ENCODE measurements around the gene IGFLR1. TPM values are rescaled to one million over a fixed set of nuclear protein-coding genes. Genes with fewer than 3 reads are reported as not detected.
"Not testable (repeated sequence)": the region's sequence is repeated elsewhere in the genome, so short reads cannot be mapped to it uniquely, and the experiment has no call there.

IGFLR1 gene
- total and polyA plus RNA-seq, 8 donors, result 3.6 to 36.8 (median 9.4) TPM

DNA sequence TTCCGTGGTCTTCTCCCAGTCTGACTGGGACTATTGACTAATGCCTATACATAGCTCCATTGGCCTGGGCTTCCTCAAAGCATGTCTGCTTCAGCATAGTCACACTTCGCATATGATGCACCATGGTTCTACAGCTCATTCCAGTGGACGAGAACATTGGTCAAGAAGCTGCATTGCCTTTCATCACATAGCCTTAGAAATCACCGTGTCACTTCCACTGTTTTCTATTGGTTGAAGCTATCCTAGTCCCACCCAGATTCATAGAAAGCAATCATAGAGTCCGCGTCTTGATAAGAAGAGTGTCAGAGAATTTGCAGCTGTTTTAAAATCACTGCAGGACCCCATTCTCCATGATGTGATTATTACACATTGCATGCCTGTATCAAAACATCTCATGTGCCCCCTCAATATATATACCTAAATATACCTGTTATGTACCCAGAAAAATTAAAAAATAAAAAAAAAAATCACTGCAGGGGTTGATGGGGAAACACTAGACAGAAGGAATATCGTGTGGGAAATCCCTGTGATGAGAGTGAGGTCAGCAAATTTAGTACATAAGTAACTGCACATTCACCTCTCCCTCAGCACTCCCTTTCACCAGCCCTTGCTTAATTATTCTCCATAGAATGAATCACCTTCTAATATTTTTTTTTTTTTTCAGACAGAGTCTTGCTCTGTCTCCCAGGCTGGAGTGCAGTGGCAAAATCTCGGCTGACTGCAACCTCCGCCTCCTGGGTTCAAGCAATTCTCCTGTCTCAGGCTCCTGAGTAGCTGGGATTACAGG is 31.0 kb upstream of the IGFLR1 start:
- H3K4me1 ChIP-seq, result peaks cover 7 to 25% (median 21%) of the 10 kb centered on the region in 4 donors
- H3K27ac ChIP-seq, result no peak overlapping the region
- no peaks in the 10 kb centered on the region for H3K27me3 ChIP-seq
- H3K36me3 ChIP-seq, result peaks cover 0 to 11% (median 5%) of the 10 kb centered on the region in 4 donors
- no peak overlapping the region for H3K4me3 ChIP-seq
- intact Hi-C loops (cut with DNase I; ENCODE audit: low total_unique reads), result no loop called here
- DNase-seq, result no peak
- TF ChIP-seq POLR2AphosphoS5 (IDR thresholded peaks at IDR 0.05) (no peak), EP300 (IDR thresholded peaks at IDR 0.05) (no peak), POLR2A (IDR thresholded peaks at IDR 0.05) (no peak)
- TF ChIP-seq, protein P1, sequence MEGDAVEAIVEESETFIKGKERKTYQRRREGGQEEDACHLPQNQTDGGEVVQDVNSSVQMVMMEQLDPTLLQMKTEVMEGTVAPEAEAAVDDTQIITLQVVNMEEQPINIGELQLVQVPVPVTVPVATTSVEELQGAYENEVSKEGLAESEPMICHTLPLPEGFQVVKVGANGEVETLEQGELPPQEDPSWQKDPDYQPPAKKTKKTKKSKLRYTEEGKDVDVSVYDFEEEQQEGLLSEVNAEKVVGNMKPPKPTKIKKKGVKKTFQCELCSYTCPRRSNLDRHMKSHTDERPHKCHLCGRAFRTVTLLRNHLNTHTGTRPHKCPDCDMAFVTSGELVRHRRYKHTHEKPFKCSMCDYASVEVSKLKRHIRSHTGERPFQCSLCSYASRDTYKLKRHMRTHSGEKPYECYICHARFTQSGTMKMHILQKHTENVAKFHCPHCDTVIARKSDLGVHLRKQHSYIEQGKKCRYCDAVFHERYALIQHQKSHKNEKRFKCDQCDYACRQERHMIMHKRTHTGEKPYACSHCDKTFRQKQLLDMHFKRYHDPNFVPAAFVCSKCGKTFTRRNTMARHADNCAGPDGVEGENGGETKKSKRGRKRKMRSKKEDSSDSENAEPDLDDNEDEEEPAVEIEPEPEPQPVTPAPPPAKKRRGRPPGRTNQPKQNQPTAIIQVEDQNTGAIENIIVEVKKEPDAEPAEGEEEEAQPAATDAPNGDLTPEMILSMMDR (IDR thresholded peaks at IDR 0.05), result no peak
- H3K9me3 ChIP-seq, result no peaks in the 10 kb centered on the region
- WGBS, 5 donors, result 47 to 56% (median 48%) methylated on average over 9 of the region's 9 CpGs

DNA sequence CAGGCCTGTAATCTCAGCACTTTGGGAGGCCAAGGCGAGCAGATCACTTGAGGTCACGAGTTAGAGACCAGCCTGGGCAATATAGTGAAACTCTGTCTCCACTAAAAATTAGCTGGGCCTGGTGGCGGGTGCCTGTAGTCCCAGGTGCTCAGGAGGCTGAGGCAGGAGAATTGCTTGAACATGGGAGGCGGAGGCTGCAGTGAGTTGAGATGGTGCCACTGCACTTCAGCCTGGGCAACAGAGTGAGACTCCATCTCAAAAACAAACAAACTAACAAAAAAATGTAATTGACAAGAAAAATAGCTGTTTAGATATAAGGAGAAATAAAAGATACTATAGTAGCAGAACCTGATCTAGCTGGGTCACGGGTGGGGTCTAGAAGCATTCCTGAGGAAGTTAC is 30.1 kb upstream of the IGFLR1 start:
- peaks cover 7 to 29% (median 24%) of the 10 kb centered on the region in 4 donors for H3K4me1 ChIP-seq
- H3K36me3 ChIP-seq, result peaks cover 0 to 18% (median 9%) of the 10 kb centered on the region in 4 donors
- H3K27me3 ChIP-seq; DNase-seq; H3K4me3 ChIP-seq; H3K9me3 ChIP-seq; H3K27ac ChIP-seq; intact Hi-C loops (cut with DNase I; ENCODE audit: low total_unique reads): not testable (repeated sequence)
- WGBS, 5 donors, result 86 to 94% (median 89%) methylated on average over 5 of the region's 5 CpGs

DNA sequence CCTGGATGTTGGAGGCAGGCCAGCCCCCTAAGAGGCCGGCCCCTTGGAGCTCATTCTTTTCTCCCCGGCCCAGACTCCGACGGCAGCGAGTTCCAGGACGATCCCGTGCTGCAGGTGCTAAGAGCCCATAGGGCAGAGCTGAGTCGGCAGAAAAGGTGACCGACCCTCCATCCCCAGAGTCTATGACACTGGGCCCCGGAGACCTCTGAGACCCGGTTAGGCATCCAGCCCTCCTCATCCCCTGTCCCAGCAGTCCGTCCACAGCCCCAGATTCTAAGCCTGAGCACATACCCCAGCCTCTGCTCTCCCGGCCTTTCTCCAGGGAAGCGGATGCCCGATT is 25.8 kb upstream of the IGFLR1 start:
- H3K36me3 ChIP-seq, result peaks cover 13 to 60% (median 50%) of the 10 kb centered on the region in 4 donors
- no peaks in the 10 kb centered on the region for H3K9me3 ChIP-seq
- TF ChIP-seq, protein P1 (IDR thresholded peaks at IDR 0.05), result no peak
- TF ChIP-seq POLR2AphosphoS5 (IDR thresholded peaks at IDR 0.05) (no peak), POLR2A (IDR thresholded peaks at IDR 0.05) (no peak), EP300 (IDR thresholded peaks at IDR 0.05) (no peak)
- H3K4me3 ChIP-seq, result no peak overlapping the region
- H3K27me3 ChIP-seq, result no peaks in the 10 kb centered on the region
- WGBS, 5 donors, result 49 to 70% (median 68%) methylated on average over 12 to 15 of the region's 15 CpGs
- peak overlapping the region in 1 of 5 donors; percentile 24 for H3K27ac ChIP-seq
- H3K4me1 ChIP-seq, result peaks cover 0 to 9% (median 0%) of the 10 kb centered on the region in 4 donors
- no peak for DNase-seq
- intact Hi-C loops (cut with DNase I; ENCODE audit: low total_unique reads), result no loop called here

DNA sequence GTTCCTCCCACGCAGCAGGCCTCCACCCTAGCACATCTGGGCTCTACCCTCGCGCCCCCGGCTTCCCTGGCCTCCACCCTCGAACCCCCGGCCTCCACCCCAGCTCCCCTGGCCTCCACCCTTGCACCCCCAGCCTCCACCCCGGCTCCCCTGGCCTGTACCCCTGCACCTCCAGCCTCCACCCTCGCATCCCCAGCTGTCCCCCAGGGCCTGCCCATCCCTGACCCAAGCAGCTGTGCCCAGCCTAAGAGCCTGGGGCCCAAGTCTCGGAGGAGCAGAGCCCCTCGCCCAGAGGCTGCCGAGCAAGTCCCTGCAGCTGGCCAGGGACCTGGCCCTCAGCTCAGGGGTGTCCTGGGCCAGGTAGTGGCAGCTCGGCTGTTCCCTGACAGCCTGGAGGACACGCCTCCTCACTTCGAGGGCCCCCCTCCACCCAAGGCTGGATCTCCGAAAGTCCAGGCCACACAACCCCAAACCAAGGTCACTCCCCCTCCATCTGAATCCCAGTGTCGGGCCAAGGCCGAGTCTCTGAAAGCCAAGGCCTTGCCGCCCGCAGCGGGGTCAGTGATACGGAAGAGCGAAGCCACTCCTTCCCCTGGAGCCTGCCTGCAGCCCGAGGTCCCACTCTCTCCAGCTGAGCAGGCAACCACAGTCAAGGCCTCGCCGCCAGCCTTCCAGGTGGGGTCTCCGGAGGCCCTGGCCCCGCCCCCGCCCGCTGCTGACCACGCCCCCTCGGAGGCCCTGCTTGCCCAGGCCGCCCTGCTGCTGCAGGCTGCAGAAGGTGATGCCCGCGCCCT is 25.2 kb upstream of the IGFLR1 start:
- intact Hi-C loops (cut with DNase I; ENCODE audit: low total_unique reads), result no loop called here
- peak overlapping the region in 1 of 5 donors; percentile 24 for H3K27ac ChIP-seq
- 63 to 78% (median 71%) methylated on average over 24 to 34 of the region's 34 CpGs for WGBS, 5 donors

DNA sequence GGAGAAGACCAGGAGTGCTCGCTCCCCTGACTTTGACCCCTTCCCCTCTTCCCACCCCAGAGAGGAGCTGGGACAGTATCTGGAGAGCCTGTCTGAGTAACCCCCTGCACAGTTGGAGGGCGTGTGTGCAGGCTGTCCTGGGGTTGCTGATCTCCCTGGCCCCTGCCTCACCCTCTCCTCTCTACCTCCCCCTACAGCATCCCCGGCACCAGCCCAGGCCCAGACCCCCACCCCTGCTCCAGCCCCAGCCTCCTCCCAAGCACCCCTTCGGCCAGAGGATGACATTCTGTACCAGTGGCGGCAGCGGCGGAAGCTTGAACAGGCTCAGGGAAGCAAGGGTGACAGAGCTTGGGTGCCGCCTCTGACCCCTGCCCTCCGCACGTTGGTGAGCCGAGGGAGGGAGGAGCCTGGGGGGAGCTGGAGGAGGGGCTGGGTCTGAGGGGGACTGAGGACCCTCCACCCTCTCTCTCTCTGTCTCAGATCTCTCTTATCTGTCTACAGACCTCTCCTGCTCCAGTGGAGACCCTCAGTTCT is 24.4 kb upstream of the IGFLR1 start:
- TF ChIP-seq POLR2AphosphoS5 (IDR thresholded peaks at IDR 0.05) (no peak), EP300 (IDR thresholded peaks at IDR 0.05) (no peak), POLR2A (IDR thresholded peaks at IDR 0.05) (no peak)
- TF ChIP-seq, protein P1 (IDR thresholded peaks at IDR 0.05), result no peak
- Histone ChIP-seq H3K27me3 (no peaks in the 10 kb centered on the region), H3K27ac (no peak overlapping the region), H3K9me3 (no peaks in the 10 kb centered on the region), H3K36me3 (peaks cover 17 to 74% (median 64%) of the 10 kb centered on the region in 4 donors), H3K4me1 (peaks cover 0 to 9% (median 0%) of the 10 kb centered on the region in 4 donors), H3K4me3 (no peak overlapping the region)
- DNase-seq, result no peak
- intact Hi-C loops (cut with DNase I; ENCODE audit: low total_unique reads), result no loop called here
- 79 to 85% (median 82%) methylated on average over 10 to 11 of the region's 11 CpGs for WGBS, 5 donors

More for the DNA sequence above, 25.2 kb upstream of the IGFLR1 start:
- Histone ChIP-seq H3K9me3 (no peaks in the 10 kb centered on the region), H3K27me3 (no peaks in the 10 kb centered on the region), H3K36me3 (peaks cover 13 to 66% (median 56%) of the 10 kb centered on the region in 4 donors), H3K4me3 (no peak overlapping the region), H3K4me1 (peaks cover 0 to 9% (median 0%) of the 10 kb centered on the region in 4 donors)
- DNase-seq, result peak in 1 of 2 donors; percentile 84
- TF ChIP-seq POLR2AphosphoS5 (IDR thresholded peaks at IDR 0.05), result no peak
- TF ChIP-seq EP300 (IDR thresholded peaks at IDR 0.05), result no peak
